Endodermal cell (in vitro differentiated cells): ENCODE data around the gene FN1. TPM values are rescaled to one million over a fixed set of nuclear protein-coding genes. Genes with fewer than 3 reads are reported as not detected.
A peak's percentile ranks its signal among the peaks of the same experiment; 100 is the strongest.

ENCODE experiments used
- DNase-seq: peaks from one replicate; pipeline ENCODE4 v3.0.0-alpha.2; 2017
- H3K27ac ChIP-seq: 2 replicates; pipeline ENCODE4 v1.5.1; 2013; ENCODE audit warnings: mild to moderate bottlenecking, low read depth, low read length, moderate library complexity
- H3K27me3 ChIP-seq: 2 replicates; pipeline ENCODE4 v1.6.1; 2013; ENCODE audit warnings: mild to moderate bottlenecking, low read length, moderate library complexity; ENCODE audit not compliant: insufficient read depth, control insufficient read depth, poor library complexity, severe bottlenecking
- H3K36me3 ChIP-seq: 2 replicates; pipeline ENCODE4 v1.7.0; 2013; ENCODE audit warnings: mild to moderate bottlenecking, low read length, moderate library complexity; ENCODE audit not compliant: control insufficient read depth, insufficient read depth
- H3K4me1 ChIP-seq: one replicate; pipeline ENCODE4 v1.7.0; 2013; ENCODE audit warnings: low read length; ENCODE audit not compliant: control insufficient read depth, insufficient read depth
- H3K4me3 ChIP-seq: 2 replicates; pipeline ENCODE4 v1.5.1; 2013; ENCODE audit warnings: mild to moderate bottlenecking, low read length, moderate library complexity
- H3K9ac ChIP-seq: 2 replicates; pipeline ENCODE4 v1.6.1; 2013; ENCODE audit warnings: mild to moderate bottlenecking, low read length, moderate library complexity; ENCODE audit not compliant: poor library complexity, severe bottlenecking; ENCODE audit errors: extremely low read depth
- H3K9me3 ChIP-seq: 2 replicates; pipeline ENCODE4 v1.6.1; 2013; ENCODE audit warnings: mild to moderate bottlenecking, low read length, moderate library complexity; ENCODE audit not compliant: control insufficient read depth
- H3K27ac Mint-ChIP-seq: 2 replicates; pipeline ENCODE4 v1.8.0; 2020; ENCODE audit warnings: mixed read lengths
- H3K27me3 Mint-ChIP-seq: 2 replicates; pipeline ENCODE4 v1.8.0; 2021; ENCODE audit warnings: mild to moderate bottlenecking, mixed read lengths; ENCODE audit not compliant: insufficient read depth
- H3K36me3 Mint-ChIP-seq: 2 replicates; pipeline ENCODE4 v1.8.0; 2020; ENCODE audit warnings: low read depth, mixed read lengths
- H3K4me1 Mint-ChIP-seq: 2 replicates; pipeline ENCODE4 v1.8.0; 2020; ENCODE audit warnings: mixed read lengths
- H3K4me3 Mint-ChIP-seq: 2 replicates; pipeline ENCODE4 v1.8.0; 2020; ENCODE audit warnings: mild to moderate bottlenecking, moderate library complexity, mixed read lengths
- H3K9me3 Mint-ChIP-seq: 2 replicates; pipeline ENCODE4 v1.8.0; 2020; ENCODE audit warnings: mild to moderate bottlenecking, mixed read lengths
- WGBS, 2 experiments: methylation state at CpG; one replicate each; pipeline versions ENCODE4 v1.1.5 to v1.1.7; 2013; ENCODE audit warnings: missing lambda C conversion rate in 2 of 2, mixed read lengths in 1 of 2; ENCODE audit not compliant: insufficient coverage in 1 of 2, insufficient read length in 1 of 2; 5-methylcytosine and 5-hydroxymethylcytosine counted together
- total RNA-seq, 2 donors: library from RNA; stranded (reverse); fragmentation: NEBNext Ultra II Directional in 1 of 2; extraction: Animal tissue kit (Norgen Biotek cat#: 25700) in 1 of 2; gene quantifications; 2 replicates in 1 of 2; 3 replicates in 1 of 2; pipeline ENCODE4 v1.2.1, GENCODE V29; 2021
- TF ChIP-seq, protein P1 (sequence below): fragments of 200-600 bp; sonication (generic); conservative IDR thresholded peaks from 2 replicates; pipeline ENCODE4 v1.5.0; 2021; ENCODE audit warnings: antibody characterized with exemption, mild to moderate bottlenecking

The FN1 gene
- total RNA-seq, 2 donors from 2014 or later, result 2,721 to 2,960 TPM

GRCh38 chr2:215417400-215417951 is 18.4 kb downstream of the FN1 start:
- Histone ChIP-seq H3K4me3 (peak overlapping the region; percentile 69), H3K27ac (no peak overlapping the region), H3K4me1 (peaks cover 44% of the 10 kb centered on the region), H3K9ac (peak overlapping the region; percentile 7), H3K9me3 (no peaks in the 10 kb centered on the region), H3K36me3 (peaks cover 69% of the 10 kb centered on the region), H3K27me3 (no peaks in the 10 kb centered on the region)
- WGBS, 2 experiments, result 36 to 49% methylated on average over 4 of the region's 4 CpGs
- H3K9me3 Mint-ChIP-seq, result no peaks in the 10 kb centered on the region
- H3K4me1 Mint-ChIP-seq, result peaks cover 63% of the 10 kb centered on the region
- no peak for DNase-seq
- peak overlapping the region; percentile 38 for H3K27ac Mint-ChIP-seq
- peaks cover 81% of the 10 kb centered on the region for H3K36me3 Mint-ChIP-seq
- no peaks in the 10 kb centered on the region for H3K27me3 Mint-ChIP-seq
- peak overlapping the region; percentile 9 for H3K4me3 Mint-ChIP-seq
- TF ChIP-seq, protein P1, sequence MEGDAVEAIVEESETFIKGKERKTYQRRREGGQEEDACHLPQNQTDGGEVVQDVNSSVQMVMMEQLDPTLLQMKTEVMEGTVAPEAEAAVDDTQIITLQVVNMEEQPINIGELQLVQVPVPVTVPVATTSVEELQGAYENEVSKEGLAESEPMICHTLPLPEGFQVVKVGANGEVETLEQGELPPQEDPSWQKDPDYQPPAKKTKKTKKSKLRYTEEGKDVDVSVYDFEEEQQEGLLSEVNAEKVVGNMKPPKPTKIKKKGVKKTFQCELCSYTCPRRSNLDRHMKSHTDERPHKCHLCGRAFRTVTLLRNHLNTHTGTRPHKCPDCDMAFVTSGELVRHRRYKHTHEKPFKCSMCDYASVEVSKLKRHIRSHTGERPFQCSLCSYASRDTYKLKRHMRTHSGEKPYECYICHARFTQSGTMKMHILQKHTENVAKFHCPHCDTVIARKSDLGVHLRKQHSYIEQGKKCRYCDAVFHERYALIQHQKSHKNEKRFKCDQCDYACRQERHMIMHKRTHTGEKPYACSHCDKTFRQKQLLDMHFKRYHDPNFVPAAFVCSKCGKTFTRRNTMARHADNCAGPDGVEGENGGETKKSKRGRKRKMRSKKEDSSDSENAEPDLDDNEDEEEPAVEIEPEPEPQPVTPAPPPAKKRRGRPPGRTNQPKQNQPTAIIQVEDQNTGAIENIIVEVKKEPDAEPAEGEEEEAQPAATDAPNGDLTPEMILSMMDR, result no peak

DNA sequence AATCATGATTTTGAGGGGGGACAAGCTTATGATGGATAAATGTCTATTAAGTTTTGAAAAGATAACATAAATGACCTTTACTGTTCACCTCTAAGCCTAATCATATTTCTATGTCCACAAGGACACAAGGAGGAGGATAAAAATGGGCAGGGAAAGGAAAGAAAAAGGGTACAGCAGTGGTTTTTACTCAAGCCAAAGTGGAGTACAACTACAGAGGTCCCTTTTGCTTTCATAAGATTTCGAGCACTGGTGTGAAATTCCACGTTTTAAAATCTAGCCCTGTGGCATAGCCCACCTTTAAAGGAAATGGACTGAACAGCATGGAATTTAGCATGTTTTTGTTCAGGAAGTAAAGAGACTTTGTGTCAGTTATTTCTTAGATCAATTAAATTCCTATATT is 19.2 kb downstream of the FN1 start:
- H3K4me1 Mint-ChIP-seq, result peaks cover 56% of the 10 kb centered on the region
- 88 to 90% methylated on average over 2 of the region's 2 CpGs for WGBS, 2 experiments
- H3K27me3 ChIP-seq, result no peaks in the 10 kb centered on the region
- no peaks in the 10 kb centered on the region for H3K9me3 Mint-ChIP-seq
- TF ChIP-seq, protein P1, result no peak
- H3K4me3 ChIP-seq, result peak overlapping the region; percentile 69
- H3K27me3 Mint-ChIP-seq, result no peaks in the 10 kb centered on the region
- H3K27ac ChIP-seq, result no peak overlapping the region
- H3K4me1 ChIP-seq, result peaks cover 42% of the 10 kb centered on the region
- no peaks in the 10 kb centered on the region for H3K9me3 ChIP-seq
- peak overlapping the region; percentile 16 for H3K4me3 Mint-ChIP-seq
- no peak for DNase-seq
- H3K36me3 ChIP-seq, result peaks cover 68% of the 10 kb centered on the region
- H3K36me3 Mint-ChIP-seq, result peaks cover 76% of the 10 kb centered on the region
- H3K27ac Mint-ChIP-seq, result no peak overlapping the region
- H3K9ac ChIP-seq, result no peak overlapping the region

DNA sequence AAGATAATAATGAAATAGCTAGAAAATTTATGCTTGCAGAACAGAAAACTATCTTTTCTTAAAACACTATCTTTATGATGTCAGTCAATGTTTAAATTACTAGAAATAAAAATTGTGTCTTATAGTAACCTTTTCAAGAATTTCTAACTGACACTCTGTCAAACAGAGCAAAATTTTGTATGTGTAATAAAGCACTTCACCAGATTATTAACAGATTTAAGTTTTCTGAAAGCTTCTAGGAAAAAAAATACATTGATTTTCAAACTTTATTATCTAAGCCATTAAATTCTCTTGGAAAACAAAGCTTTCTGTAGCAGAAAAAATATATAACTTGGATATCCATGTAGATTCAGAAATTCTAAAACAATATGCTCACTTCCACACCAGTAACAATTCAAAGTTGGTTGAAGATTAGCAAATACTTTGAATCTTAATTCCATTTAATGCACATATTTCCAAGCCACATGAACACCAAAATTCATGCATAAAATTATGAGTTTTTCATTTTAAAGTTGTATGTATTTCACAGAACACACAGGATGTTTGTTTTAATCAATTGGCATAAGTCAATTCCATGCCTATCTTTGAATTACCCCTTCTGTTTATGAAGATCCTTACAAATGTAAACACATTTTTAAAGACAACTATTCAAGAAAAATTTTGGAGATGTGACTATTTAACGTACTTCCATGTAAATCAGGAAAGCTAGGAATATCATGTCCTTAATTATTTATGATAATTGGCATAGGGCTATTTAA is 19.9 kb downstream of the FN1 start:
- Histone ChIP-seq H3K27me3 (no peaks in the 10 kb centered on the region), H3K9ac (no peak overlapping the region), H3K4me3 (peak overlapping the region; percentile 69), H3K9me3 (no peaks in the 10 kb centered on the region), H3K36me3 (peaks cover 64% of the 10 kb centered on the region), H3K4me1 (peaks cover 38% of the 10 kb centered on the region), H3K27ac (no peak overlapping the region)
- Mint-ChIP-seq H3K9me3 (no peaks in the 10 kb centered on the region), H3K36me3 (peaks cover 75% of the 10 kb centered on the region), H3K27me3 (no peaks in the 10 kb centered on the region), H3K27ac (no peak overlapping the region), H3K4me3 (no peak overlapping the region), H3K4me1 (peaks cover 50% of the 10 kb centered on the region)
- DNase-seq, result no peak
- no CpG with 5 or more reads among the region's 1 CpG for WGBS, 2 experiments
- TF ChIP-seq, protein P1, result no peak
